Measurements from ENCODE around the gene GNPTAB.

GRCh38 chr12:101779200-101779599, 51.6 kb downstream of the GNPTAB start:
- TF ChIP-seq CTCF (IDR thresholded peaks at IDR 0.05; ENCODE audit: insufficient read depth, low read depth, low read length) (no peak), EZH2 (IDR thresholded peaks at IDR 0.05; ENCODE audit: insufficient read depth, low read length) (no peak)

Measured in astrocyte (in vitro differentiated cells and primary cell).